Ishikawa (cell line): ENCODE results near the gene ATG12.

ENCODE experiments used
- CEBPB ChIP-seq: IDR thresholded peaks from 2 replicates; pipeline ENCODE4 v1.6.1; 2012
- CREB1 ChIP-seq: IDR thresholded peaks from 2 replicates; pipeline ENCODE4 v1.6.1; 2012; ENCODE audit warnings: low read depth
- EGR1 ChIP-seq: IDR thresholded peaks from 2 replicates; pipeline ENCODE4 v1.6.1; 2012
- EP300 ChIP-seq: IDR thresholded peaks from 2 replicates; pipeline ENCODE4 v1.6.1; 2012; ENCODE audit warnings: borderline replicate concordance
- FOXM1 ChIP-seq: IDR thresholded peaks from 2 replicates; pipeline ENCODE4 v1.6.1; 2012; ENCODE audit warnings: low read depth, borderline replicate concordance
- MAX ChIP-seq: IDR thresholded peaks from 2 replicates; pipeline ENCODE4 v1.6.1; 2012
- NFIC ChIP-seq: IDR thresholded peaks from 2 replicates; pipeline ENCODE4 v1.6.1; 2012
- RAD21 ChIP-seq: IDR thresholded peaks from 2 replicates; pipeline ENCODE4 v1.6.1; 2012; ENCODE audit warnings: low read depth
- REST ChIP-seq: IDR thresholded peaks from 2 replicates; pipeline ENCODE4 v1.6.1; 2012; ENCODE audit warnings: low read depth, mild to moderate bottlenecking
- TAF1 ChIP-seq: IDR thresholded peaks from 2 replicates; pipeline ENCODE4 v1.6.1; 2012; ENCODE audit warnings: low read depth, mild to moderate bottlenecking
- TCF12 ChIP-seq: IDR thresholded peaks from 2 replicates; pipeline ENCODE4 v1.6.1; 2012; ENCODE audit warnings: low read depth
- TEAD4 ChIP-seq: IDR thresholded peaks from 2 replicates; pipeline ENCODE4 v1.6.1; 2012
- USF1 ChIP-seq: IDR thresholded peaks from 2 replicates; pipeline ENCODE4 v1.6.1; 2012
- YY1 ChIP-seq: IDR thresholded peaks from 2 replicates; pipeline ENCODE4 v1.6.1; 2012; ENCODE audit warnings: low read depth
- ZBTB7A ChIP-seq: IDR thresholded peaks from 2 replicates; pipeline ENCODE4 v1.6.1; 2012; ENCODE audit warnings: low read depth

ATG12 gene

GRCh38 chr5:115815693-115816225, 25.6 kb downstream of the ATG12 start:
- TF ChIP-seq TEAD4 (no peak), REST (no peak), TAF1 (no peak), TCF12 (no peak), NFIC (no peak), YY1 (no peak), USF1 (no peak), RAD21 (no peak), CEBPB (no peak), CREB1 (no peak), EGR1 (no peak), ZBTB7A (no peak), MAX (no peak), FOXM1 (no peak), EP300 (no peak)

- TF ChIP-seq CREB1 = no peak
- TF ChIP-seq TAF1 = no peak
- TF ChIP-seq MAX = no peak
- TF ChIP-seq ZBTB7A = no peak
- no peak for TF ChIP-seq TCF12
- TF ChIP-seq EGR1 = no peak
- TF ChIP-seq REST = no peak
- no peak for TF ChIP-seq USF1
- no peak for TF ChIP-seq TEAD4
- TF ChIP-seq NFIC = no peak
- no peak for TF ChIP-seq FOXM1
- no peak for TF ChIP-seq RAD21
- no peak for TF ChIP-seq EP300
- no peak for TF ChIP-seq CEBPB
- TF ChIP-seq YY1 = no peak
These were observed 26.2 kb downstream of the ATG12 start for GRCh38 chr5:115815006-115815692.

GRCh38 chr5:115813719-115814118, 27.6 kb downstream of the ATG12 start:
- TF ChIP-seq MAX (no peak), EP300 (no peak), ZBTB7A (no peak), CEBPB (no peak), TEAD4 (no peak), NFIC (no peak), EGR1 (no peak), REST (no peak), YY1 (no peak), CREB1 (no peak)

- TF ChIP-seq REST (no peak), TEAD4 (no peak), TCF12 (no peak), FOXM1 (no peak), MAX (no peak), CEBPB (no peak), NFIC (no peak), EGR1 (no peak), TAF1 (no peak)
These were observed 29.0 kb downstream of the ATG12 start for GRCh38 chr5:115812372-115812771.
